ENCODE measurements around the gene NOL6.

- TF ChIP-seq CTCF (optimal IDR thresholded peaks at IDR 0.05 in 1 of 3, IDR thresholded peaks at IDR 0.05 in 1 of 3, conservative IDR thresholded peaks at IDR 0.05 in 1 of 3; ENCODE audit: extremely low read depth in 1 of 3, insufficient read depth in 2 of 3, low read length in 3 of 3), result no peak
- no peak for TF ChIP-seq EZH2 (IDR thresholded peaks at IDR 0.05; ENCODE audit: low read length)
These were observed 35.8 kb downstream of the NOL6 start for GRCh38 chr9:33437898-33438297.
